22Rv1 (cell line): Measurements from ENCODE around the gene GCFC2.

Experiments
- H3K27ac ChIP-seq: fragments of 450-650 bp; 2 replicates; pipeline ENCODE4 v1.5.1; 2017
- CTCF ChIP-seq: fragments of 450-650 bp; IDR thresholded peaks from 2 replicates; pipeline ENCODE4 v1.5.1; 2017; ENCODE audit warnings: mild to moderate bottlenecking
- ZFX ChIP-seq: fragments of 450-650 bp; IDR thresholded peaks from 2 replicates; pipeline ENCODE4 v1.6.1; 2017; ENCODE audit warnings: antibody characterized with exemption, borderline replicate concordance

GCFC2 gene

GRCh38 chr2:75710577-75711253 lies at the start of gene GCFC2:
Gene GCFC2 (minus strand): TSS chr2:75710915. CDS start chr2:75710855, 60 bp downstream.
- no peak for TF ChIP-seq ZFX
- peak; percentile 71 for TF ChIP-seq CTCF
- H3K27ac ChIP-seq: peak within 1 kb of the TSS; percentile 92

- TF ChIP-seq CTCF: no peak
- no peak for TF ChIP-seq ZFX
- H3K27ac ChIP-seq: no peak overlapping the region
These were observed 42.1 kb upstream of the GCFC2 start for GRCh38 chr2:75752828-75753227.

- no peak for TF ChIP-seq ZFX
- TF ChIP-seq CTCF: no peak
- no peak overlapping the region for H3K27ac ChIP-seq
These were observed 41.2 kb upstream of the GCFC2 start for GRCh38 chr2:75751824-75752468.

GRCh38 chr2:75751360-75751759 lies 40.6 kb upstream of the GCFC2 start:
- TF ChIP-seq CTCF (no peak), ZFX (no peak)
- no peak overlapping the region for H3K27ac ChIP-seq

- no peak overlapping the region for H3K27ac ChIP-seq
- TF ChIP-seq CTCF (no peak), ZFX (no peak)
These were observed 27.2 kb upstream of the GCFC2 start for GRCh38 chr2:75737961-75738360.

GRCh38 chr2:75736276-75736675 lies 25.6 kb upstream of the GCFC2 start:
- TF ChIP-seq ZFX: no peak
- no peak for TF ChIP-seq CTCF
- no peak overlapping the region for H3K27ac ChIP-seq

- no peak overlapping the region for H3K27ac ChIP-seq
- peak; percentile 59 for TF ChIP-seq CTCF
- TF ChIP-seq ZFX: no peak
These were observed 19.1 kb upstream of the GCFC2 start for GRCh38 chr2:75729861-75730260.
